Neuron (in vitro differentiated cells): ENCODE data around the gene PDE4D.

Source experiments
- H2AFZ ChIP-seq: one replicate; pipeline ENCODE4 v1.6.1; 2013; ENCODE audit warnings: low read depth, mild to moderate bottlenecking, inconsistent platforms, low read length, moderate library complexity
- H3K27me3 ChIP-seq: one replicate; pipeline ENCODE4 v1.6.1; 2013; ENCODE audit warnings: low read length; ENCODE audit not compliant: insufficient read depth
- H3K36me3 ChIP-seq: one replicate; pipeline ENCODE4 v1.6.1; 2013; ENCODE audit warnings: low read length; ENCODE audit not compliant: insufficient read depth
- H3K4me1 ChIP-seq: one replicate; pipeline ENCODE4 v1.6.1; 2013; ENCODE audit warnings: low read length; ENCODE audit not compliant: insufficient read depth
- H3K4me3 ChIP-seq: 2 replicates; pipeline ENCODE4 v1.5.1; 2013; ENCODE audit warnings: mild to moderate bottlenecking, low read length, moderate library complexity
- H3K9me3 ChIP-seq: one replicate; pipeline ENCODE4 v1.6.1; 2013; ENCODE audit warnings: low read length

The PDE4D gene

DNA sequence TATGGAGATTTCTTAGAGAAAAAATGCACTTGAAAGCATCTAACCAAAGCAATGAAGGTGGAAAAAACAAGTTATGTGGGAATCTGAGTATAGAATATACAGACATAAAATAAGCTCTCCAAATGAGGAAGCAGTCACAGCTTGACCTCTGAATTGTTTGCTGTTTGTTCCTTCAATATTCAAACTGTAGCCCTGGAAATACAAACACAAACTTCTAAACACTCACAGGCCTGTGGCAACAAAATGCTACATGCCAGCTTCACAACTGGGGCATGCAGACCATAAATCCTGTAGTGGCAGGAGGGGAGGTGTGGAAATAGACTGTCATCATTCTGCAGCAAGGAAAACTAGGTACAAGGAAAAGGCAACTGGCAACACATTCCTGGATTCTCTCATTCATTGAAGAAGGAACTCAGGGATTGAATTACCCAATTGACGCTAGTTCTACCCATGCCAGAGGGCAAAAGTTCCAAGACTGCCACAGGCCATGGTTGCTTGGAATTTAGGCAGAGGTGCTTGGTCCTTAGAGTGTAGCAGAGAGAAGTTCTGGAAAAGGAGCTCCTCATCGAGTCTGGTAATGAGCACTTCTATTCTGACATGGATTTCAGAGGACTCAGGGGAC lies 349.6 kb downstream of the PDE4D start:
- H2AFZ ChIP-seq, result no peak overlapping the region
- H3K9me3 ChIP-seq, result no peaks in the 10 kb centered on the region
- no peaks in the 10 kb centered on the region for H3K27me3 ChIP-seq
- H3K36me3 ChIP-seq, result no peaks in the 10 kb centered on the region
- H3K4me1 ChIP-seq, result peaks cover 62% of the 10 kb centered on the region
- no peak overlapping the region for H3K4me3 ChIP-seq

DNA sequence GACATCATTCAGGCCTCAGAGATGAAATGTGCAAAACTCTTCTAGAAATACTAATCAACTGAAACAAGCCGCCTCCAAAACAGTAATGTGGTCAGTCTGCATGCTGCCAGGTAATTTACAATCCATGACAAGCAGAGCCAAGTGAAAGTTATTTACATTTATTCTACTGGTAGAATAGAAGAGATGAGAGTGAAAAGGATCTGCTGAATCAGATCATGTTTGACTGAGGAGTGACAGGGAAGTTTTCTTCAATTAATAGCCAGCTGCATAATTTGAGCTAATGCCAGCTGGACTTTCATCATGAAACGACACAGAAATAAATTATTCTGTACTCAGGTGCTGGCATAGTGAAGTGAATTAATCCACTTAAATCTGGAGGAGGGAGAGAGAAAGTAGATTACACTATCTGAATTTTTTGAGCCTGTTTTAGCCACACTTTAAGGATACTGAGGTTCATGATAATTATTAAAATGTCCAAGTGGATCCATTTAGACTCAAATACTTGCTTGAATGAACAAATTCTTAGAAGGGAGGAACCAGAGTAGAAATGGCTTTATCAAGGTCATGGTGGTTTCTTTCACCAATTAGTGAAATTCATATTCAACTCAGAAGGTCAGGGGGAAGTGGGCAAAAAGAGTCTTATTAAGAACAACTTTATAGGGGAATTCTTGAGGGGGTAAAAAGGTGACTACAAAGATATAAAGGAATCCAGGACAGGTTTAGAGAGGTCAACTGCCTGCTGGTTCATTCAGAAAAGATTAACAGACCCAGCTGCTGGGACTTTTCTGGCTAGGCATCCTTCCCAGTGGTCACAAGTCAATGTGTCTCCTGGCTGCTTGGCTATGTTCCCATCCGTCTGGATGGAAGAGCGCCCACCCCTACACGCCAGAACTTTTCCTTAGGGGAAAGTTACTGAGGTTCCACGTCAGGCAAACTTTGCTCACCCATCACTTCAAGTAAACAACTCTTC lies 350.4 kb downstream of the PDE4D start:
- no peaks in the 10 kb centered on the region for H3K9me3 ChIP-seq

DNA sequence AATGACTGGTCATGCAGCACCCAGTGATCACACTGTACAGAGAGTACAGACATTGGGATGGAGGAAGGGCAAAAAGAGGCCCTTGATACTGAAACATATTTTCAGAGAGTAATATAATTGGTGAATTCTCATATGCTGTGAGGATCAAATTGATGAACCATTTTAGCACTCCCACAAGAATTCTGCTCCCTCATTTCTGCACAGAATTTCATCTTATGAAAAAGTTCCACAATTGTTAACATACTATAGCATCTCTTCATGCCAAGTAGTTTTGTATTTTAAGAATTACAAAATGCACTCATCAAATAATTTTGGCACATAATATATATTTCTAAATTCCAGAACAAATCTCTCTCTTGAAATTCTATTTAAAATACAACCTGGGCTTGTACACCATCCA lies 351.2 kb downstream of the PDE4D start:
- Histone ChIP-seq H3K27me3 (no peaks in the 10 kb centered on the region), H2AFZ (no peak overlapping the region), H3K36me3 (no peaks in the 10 kb centered on the region), H3K4me1 (peaks cover 49% of the 10 kb centered on the region), H3K9me3 (no peaks in the 10 kb centered on the region), H3K4me3 (no peak overlapping the region)

More for the DNA sequence above, 350.4 kb downstream of the PDE4D start:
- Histone ChIP-seq H3K36me3 (no peaks in the 10 kb centered on the region), H2AFZ (no peak overlapping the region), H3K27me3 (no peaks in the 10 kb centered on the region), H3K4me1 (peaks cover 57% of the 10 kb centered on the region), H3K4me3 (no peak overlapping the region)

DNA sequence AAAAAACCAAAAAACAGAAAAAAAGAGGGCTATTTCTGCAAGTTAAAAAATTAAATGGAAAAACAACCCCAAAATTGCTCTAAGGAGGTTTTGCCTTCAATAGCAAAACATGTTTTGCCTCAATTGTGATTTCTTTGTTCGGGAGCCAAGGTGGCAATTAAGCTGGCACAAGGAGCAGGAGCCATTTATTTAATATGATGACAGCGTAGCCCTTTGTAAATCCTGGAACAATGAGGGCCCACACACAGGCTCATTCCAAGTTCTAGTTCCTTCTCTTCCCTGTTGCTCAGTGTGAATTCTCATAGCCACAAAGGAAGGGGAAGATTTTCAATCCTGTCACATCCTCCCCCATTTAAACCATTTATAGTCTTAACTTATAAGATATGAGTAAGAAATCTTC lies 353.2 kb downstream of the PDE4D start:
- Histone ChIP-seq H3K4me3 (no peak overlapping the region), H2AFZ (no peak overlapping the region), H3K4me1 (peaks cover 49% of the 10 kb centered on the region), H3K36me3 (no peaks in the 10 kb centered on the region), H3K9me3 (no peaks in the 10 kb centered on the region), H3K27me3 (no peaks in the 10 kb centered on the region)

DNA sequence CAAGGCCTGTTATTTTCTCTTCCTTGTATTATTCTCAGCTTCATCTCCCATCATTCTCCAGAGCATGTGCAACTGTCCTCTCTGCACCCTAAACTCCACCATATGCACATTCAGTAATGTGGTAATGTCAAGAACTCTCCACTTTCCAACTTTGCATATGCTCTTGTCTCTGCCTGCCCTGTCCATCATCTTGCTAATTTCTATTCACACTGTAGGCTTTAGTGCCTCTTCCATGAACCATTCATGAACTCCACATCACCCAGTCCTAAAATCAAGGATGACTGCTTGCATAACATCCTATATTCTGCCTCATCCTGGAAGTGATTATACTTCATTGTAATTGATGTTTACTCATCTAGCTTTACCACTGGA lies 354.8 kb downstream of the PDE4D start:
- Histone ChIP-seq H2AFZ (no peak overlapping the region), H3K9me3 (no peaks in the 10 kb centered on the region), H3K4me3 (no peak overlapping the region), H3K27me3 (no peaks in the 10 kb centered on the region), H3K4me1 (peaks cover 43% of the 10 kb centered on the region), H3K36me3 (no peaks in the 10 kb centered on the region)

DNA sequence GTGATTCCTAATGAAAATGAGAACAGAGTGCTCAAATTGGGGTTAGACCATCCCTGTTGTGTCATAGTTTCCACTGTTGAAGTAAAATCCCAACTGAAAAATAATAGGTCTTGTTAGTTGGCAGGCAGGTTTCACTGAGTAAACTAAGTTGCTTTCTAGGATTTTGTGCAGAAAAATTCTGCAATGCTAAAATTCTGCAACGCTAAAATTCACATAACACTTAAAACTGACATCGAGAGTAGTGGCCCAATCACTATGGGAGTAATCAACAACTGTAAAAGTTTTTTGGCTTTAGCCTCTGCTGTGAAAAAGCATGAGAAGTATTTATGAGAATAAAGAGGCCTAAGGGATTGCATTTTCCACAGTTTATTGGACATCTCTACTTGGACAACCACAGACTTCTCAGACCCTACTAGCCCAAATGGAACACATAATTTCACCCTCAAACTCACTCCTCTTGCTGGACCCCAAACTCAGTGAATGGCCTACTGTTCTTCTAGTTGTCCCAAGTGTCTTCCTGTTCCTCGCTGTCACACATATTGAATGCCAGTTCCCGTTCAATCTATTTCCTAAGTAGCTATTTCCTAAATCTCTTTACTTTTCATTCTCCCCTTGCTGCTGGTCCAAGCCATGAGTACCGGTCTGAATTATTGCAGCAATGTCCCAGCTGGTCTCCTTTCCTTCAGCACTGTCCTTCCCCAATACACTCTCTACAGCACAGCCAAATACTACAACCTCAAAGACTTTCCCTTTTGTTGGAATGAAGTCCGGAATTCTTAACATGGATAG lies 355.4 kb downstream of the PDE4D start:
- Histone ChIP-seq H3K4me3 (no peak overlapping the region), H3K4me1 (peaks cover 38% of the 10 kb centered on the region), H3K27me3 (no peaks in the 10 kb centered on the region), H3K9me3 (no peaks in the 10 kb centered on the region), H3K36me3 (no peaks in the 10 kb centered on the region), H2AFZ (no peak overlapping the region)

DNA sequence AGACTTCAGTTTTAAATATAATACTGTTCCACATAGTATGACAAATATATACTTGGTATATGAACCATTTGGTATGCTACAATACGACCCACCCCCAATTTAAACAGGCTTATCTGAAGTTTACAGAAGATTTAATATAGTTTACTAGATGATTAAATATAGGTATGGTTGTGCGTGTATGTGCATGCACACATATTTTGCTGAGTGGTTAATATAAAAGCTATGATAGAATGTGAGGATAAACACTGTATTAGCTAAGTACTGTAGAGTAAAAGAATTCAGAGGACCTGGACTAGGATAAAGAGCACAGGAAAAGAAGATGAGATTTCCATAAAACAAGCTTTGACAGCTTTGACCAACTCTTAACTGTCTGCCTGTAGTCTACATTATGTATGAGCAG lies 356.7 kb downstream of the PDE4D start:
- H3K4me1 ChIP-seq, result peaks cover 25% of the 10 kb centered on the region
- no peak overlapping the region for H3K4me3 ChIP-seq
- no peaks in the 10 kb centered on the region for H3K9me3 ChIP-seq
- no peak overlapping the region for H2AFZ ChIP-seq
- no peaks in the 10 kb centered on the region for H3K36me3 ChIP-seq
- no peaks in the 10 kb centered on the region for H3K27me3 ChIP-seq

DNA sequence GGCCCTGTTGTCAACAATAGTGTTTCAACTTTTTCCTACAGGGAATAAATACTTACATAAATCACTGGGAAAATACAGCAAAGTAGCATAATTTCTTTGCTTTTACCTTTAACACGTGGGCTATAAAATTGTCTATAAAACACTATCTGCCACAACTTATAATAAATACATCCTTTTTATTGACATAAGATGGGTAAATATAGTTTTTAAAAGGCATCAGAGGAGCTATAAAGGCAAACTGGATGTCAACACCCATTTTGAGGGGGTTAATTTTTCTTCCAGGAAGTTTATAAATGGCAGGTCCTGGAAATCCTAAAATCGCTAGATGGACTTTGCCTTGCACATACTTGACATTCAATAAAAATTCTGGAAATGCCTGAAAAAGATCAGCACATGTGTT lies 358.0 kb downstream of the PDE4D start:
- Histone ChIP-seq H3K9me3 (peaks cover 3% of the 10 kb centered on the region), H3K4me1 (peaks cover 13% of the 10 kb centered on the region), H3K27me3 (no peaks in the 10 kb centered on the region), H2AFZ (no peak overlapping the region), H3K4me3 (no peak overlapping the region), H3K36me3 (no peaks in the 10 kb centered on the region)

DNA sequence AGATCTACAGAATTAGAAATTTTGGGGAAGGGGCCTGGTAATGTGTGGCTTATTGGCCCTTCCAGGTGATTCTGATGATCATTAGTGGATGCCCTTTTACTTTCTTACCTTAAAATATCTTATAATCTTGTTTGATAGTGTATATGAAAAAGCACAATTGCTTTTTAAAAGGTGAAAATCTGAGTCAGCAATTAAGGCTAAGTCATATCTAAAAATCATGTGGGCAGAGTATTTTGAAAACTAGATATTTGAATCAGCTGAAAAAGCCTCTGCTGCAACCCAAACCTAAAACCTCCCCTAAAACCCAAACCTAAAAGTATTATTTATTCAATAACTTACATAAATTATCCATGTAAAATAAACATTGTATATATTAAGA lies 359.8 kb downstream of the PDE4D start:
- Histone ChIP-seq H3K4me3 (no peak overlapping the region), H3K9me3 (peaks cover 3% of the 10 kb centered on the region), H2AFZ (no peak overlapping the region), H3K4me1 (no peaks in the 10 kb centered on the region), H3K27me3 (no peaks in the 10 kb centered on the region), H3K36me3 (no peaks in the 10 kb centered on the region)

DNA sequence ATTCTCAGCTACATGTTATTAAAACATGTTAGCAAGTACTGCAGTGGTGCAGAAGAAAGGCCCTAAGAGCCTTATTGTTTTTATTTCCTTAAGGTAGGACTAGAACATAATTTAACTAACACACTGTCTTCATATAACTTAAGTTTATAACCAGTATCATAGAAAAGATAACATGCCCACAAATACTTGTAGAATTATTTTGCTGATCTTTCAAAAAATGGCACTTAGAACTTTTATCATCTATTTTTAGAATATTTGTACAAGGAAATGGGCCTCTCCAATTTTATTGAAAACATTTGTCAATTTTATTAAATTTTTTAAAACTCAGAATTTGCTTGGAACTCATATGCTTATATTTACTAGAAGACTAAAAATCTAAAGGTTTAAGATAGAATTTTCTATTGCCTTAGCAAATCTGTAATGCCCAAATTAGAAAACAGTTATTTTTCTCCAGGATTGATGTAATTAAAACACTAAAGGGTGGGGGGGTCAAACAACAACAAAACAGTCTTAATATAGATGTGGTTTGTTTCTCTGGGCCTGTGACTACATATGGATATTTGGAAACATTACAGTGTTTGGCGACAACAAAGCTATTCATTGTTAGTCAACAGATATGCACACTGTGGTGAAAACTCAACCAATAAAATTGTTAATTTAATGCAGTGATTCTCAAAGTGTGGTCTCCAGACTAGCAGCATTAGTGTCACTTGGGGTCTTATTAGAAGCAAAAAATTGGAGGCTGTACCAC lies 360.4 kb downstream of the PDE4D start:
- no peak overlapping the region for H2AFZ ChIP-seq
- no peaks in the 10 kb centered on the region for H3K36me3 ChIP-seq
- peaks cover 3% of the 10 kb centered on the region for H3K9me3 ChIP-seq
- no peaks in the 10 kb centered on the region for H3K27me3 ChIP-seq
- H3K4me1 ChIP-seq, result no peaks in the 10 kb centered on the region
- no peak overlapping the region for H3K4me3 ChIP-seq

DNA sequence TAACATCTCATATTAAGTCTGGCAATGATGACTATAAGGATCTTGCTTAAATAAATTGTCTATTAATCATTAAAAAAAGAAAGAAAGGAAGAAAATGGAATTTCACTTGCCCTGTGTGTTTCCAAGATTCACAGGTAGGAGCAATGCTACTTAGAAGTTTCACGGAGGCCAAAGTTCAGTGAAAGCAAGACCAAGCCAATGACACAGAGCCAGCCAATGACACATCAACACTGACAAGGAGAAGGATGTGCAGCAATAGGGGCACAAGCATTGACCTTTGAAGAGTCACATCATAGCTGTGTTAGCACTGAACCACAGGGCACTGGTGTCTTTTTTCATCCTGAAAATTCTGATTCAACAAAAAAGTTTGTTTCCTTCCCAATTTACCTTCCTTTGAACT lies 364.3 kb downstream of the PDE4D start:
- H3K27me3 ChIP-seq, result no peaks in the 10 kb centered on the region
- H2AFZ ChIP-seq, result no peak overlapping the region
- H3K4me3 ChIP-seq, result no peak overlapping the region
- no peaks in the 10 kb centered on the region for H3K4me1 ChIP-seq
- peaks cover 3% of the 10 kb centered on the region for H3K9me3 ChIP-seq
- no peaks in the 10 kb centered on the region for H3K36me3 ChIP-seq

DNA sequence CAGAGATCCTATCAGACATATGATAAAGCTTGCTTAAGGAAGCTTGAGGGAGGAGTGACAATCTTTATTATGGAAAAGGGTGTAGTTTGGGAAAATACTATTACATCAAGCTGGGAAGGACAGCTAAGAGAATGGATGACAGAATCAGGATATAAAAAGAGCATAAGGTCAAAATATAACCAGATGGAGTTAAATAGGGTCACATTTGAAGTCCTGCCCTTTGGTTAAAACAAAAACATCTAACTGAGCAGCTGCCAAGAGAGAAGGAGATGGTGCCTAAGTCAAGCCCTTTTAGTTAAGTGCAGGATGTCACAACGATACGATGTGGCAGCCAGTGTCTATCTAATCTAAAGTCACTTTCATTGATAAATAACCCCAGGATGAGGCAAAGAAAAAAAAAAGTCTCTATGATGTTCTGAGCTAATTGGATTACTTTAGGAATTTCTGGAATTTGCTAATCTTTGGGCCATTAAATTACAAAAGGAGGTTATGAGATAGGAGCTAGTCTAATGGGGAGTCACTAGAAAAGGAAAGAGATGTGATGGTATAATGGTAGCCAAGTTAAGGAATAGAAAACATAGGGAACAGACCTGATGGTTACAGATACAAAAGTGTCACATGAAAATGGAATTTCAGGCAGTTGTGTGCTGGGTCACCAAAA lies 365.2 kb downstream of the PDE4D start:
- Histone ChIP-seq H3K4me3 (no peak overlapping the region), H3K36me3 (no peaks in the 10 kb centered on the region), H3K9me3 (peaks cover 5% of the 10 kb centered on the region), H3K27me3 (no peaks in the 10 kb centered on the region), H2AFZ (no peak overlapping the region), H3K4me1 (no peaks in the 10 kb centered on the region)
